GM19099 (cell line): Measurements from ENCODE around the gene C4A.

Source experiments
- POLR2A ChIP-seq: IDR thresholded peaks from 3 replicates; pipeline ENCODE4 v1.6.1; 2011; ENCODE audit warnings: low read depth; ENCODE audit not compliant: insufficient read length; ENCODE audit errors: extremely low read depth

C4A gene

GRCh38 chr6:31952890-31953289 lies 29.0 kb upstream of the C4A start:
- no peak for TF ChIP-seq POLR2A

- TF ChIP-seq POLR2A: no peak
Observed at GRCh38 chr6:31954511-31954910, 27.3 kb upstream of the C4A start.

GRCh38 chr6:31956796-31957195 lies 25.1 kb upstream of the C4A start:
- TF ChIP-seq POLR2A: no peak

- TF ChIP-seq POLR2A: no peak
Observed at GRCh38 chr6:31958412-31958740, 23.5 kb upstream of the C4A start.

GRCh38 chr6:31958741-31959739 lies 22.8 kb upstream of the C4A start, which contains the start of the genes NELFE and SKIC2:
Gene NELFE, minus strand, starts transcription at chr6:31958971. Its CDS starts 525 bp downstream, at chr6:31958446.
Gene SKIC2, plus strand, starts transcription at chr6:31959175. Its CDS starts 18 bp downstream, at chr6:31959193.
- TF ChIP-seq POLR2A: peak; percentile 87

- no peak for TF ChIP-seq POLR2A
Observed at GRCh38 chr6:31961616-31962015, 20.2 kb upstream of the C4A start.

- no peak for TF ChIP-seq POLR2A
Observed at GRCh38 chr6:31963921-31964320, 17.9 kb upstream of the C4A start.

- no peak for TF ChIP-seq POLR2A
Observed at GRCh38 chr6:31965700-31966099, 16.2 kb upstream of the C4A start.

- no peak for TF ChIP-seq POLR2A
Observed at GRCh38 chr6:31966506-31966905, 15.4 kb upstream of the C4A start.

- no peak for TF ChIP-seq POLR2A
Observed at GRCh38 chr6:31966997-31967925, 14.6 kb upstream of the C4A start.

- no peak for TF ChIP-seq POLR2A
Observed at GRCh38 chr6:31967926-31968320, 13.9 kb upstream of the C4A start.

GRCh38 chr6:31968326-31968725 lies 13.5 kb upstream of the C4A start:
- no peak for TF ChIP-seq POLR2A

GRCh38 chr6:31968791-31969711 lies 12.8 kb upstream of the C4A start:
- no peak for TF ChIP-seq POLR2A
